GM19193 (cell line): ENCODE data around the gene CCL21.

Experiments
- POLR2A ChIP-seq: IDR thresholded peaks from 4 replicates; pipeline ENCODE4 v1.6.1; 2011; ENCODE audit not compliant: insufficient read depth, insufficient read length; ENCODE audit errors: extremely low read depth

The CCL21 gene

GRCh38 chr9:34664281-34665066 is 45.5 kb downstream of the CCL21 start:
- no peak for TF ChIP-seq POLR2A

GRCh38 chr9:34663303-34663605 is 46.7 kb downstream of the CCL21 start:
- no peak for TF ChIP-seq POLR2A

- TF ChIP-seq POLR2A = no peak
Measured at GRCh38 chr9:34662526-34663302, 47.2 kb downstream of the CCL21 start, which contains the start of gene CCL27. Gene CCL27, minus strand, starts transcription at chr9:34662657. Its CDS starts 24 bp downstream, at chr9:34662633.

- TF ChIP-seq POLR2A = no peak
Measured at GRCh38 chr9:34659592-34660253, 50.2 kb downstream of the CCL21 start.
